Fibroblast of lung (primary cell): ENCODE measurements around the gene THEM5. TPM values are rescaled to one million over a fixed set of nuclear protein-coding genes. Genes with fewer than 3 reads are reported as not detected.

ENCODE experiments used
- DNase-seq, 2 donors: peaks; one replicate each; pipeline versions ENCODE4 v3.0.0 to v3.0.0-alpha.2; 2010; ENCODE audit warnings: low read depth in 2 of 2
- H2AFZ ChIP-seq: 2 replicates; pipeline ENCODE4 v1.5.1; 2012; ENCODE audit warnings: low read length, control low read depth, inconsistent platforms
- H3K27ac ChIP-seq: 2 replicates; pipeline ENCODE4 v1.5.1; 2011; ENCODE audit warnings: low read length, control low read depth; ENCODE audit not compliant: insufficient read depth
- H3K27me3 ChIP-seq: 2 replicates; pipeline ENCODE4 v1.5.1; 2011; ENCODE audit warnings: mild to moderate bottlenecking, low read length; ENCODE audit not compliant: control insufficient read depth, insufficient read depth
- H3K36me3 ChIP-seq: 2 replicates; pipeline ENCODE4 v1.5.1; 2011; ENCODE audit warnings: low read length; ENCODE audit not compliant: control insufficient read depth, insufficient read depth
- H3K4me1 ChIP-seq: 2 replicates; pipeline ENCODE4 v1.5.1; 2011; ENCODE audit warnings: low read length; ENCODE audit not compliant: control insufficient read depth, insufficient read depth; ENCODE audit errors: extremely low read depth
- H3K4me2 ChIP-seq: 2 replicates; pipeline ENCODE4 v1.5.1; 2011; ENCODE audit warnings: low read length, control low read depth; ENCODE audit not compliant: insufficient read depth; ENCODE audit errors: extremely low read depth
- H3K4me3 ChIP-seq, 4 experiments: fragments of 200-600 bp in 1 of 4; sonication (generic) in 1 of 4; replicated peaks in 1 of 4; 2 replicates each; pipeline ENCODE4 v1.5.1; 2011 to 2016; ENCODE audit warnings: low read length in 4 of 4, low read depth in 3 of 4, mild to moderate bottlenecking in 3 of 4, control low read depth in 2 of 4, inconsistent platforms in 1 of 4, mixed read lengths in 1 of 4; ENCODE audit not compliant: insufficient read depth in 1 of 4; ENCODE audit errors: control extremely low read depth in 1 of 4
- H3K79me2 ChIP-seq: 2 replicates; pipeline ENCODE4 v1.5.1; 2012; ENCODE audit warnings: mild to moderate bottlenecking, low read length, inconsistent platforms; ENCODE audit not compliant: control insufficient read depth, insufficient read depth
- H3K9ac ChIP-seq: 2 replicates; pipeline ENCODE4 v1.5.1; 2011; ENCODE audit warnings: mild to moderate bottlenecking, low read length, control low read depth; ENCODE audit not compliant: insufficient read depth
- H3K9me3 ChIP-seq: 2 replicates; pipeline ENCODE4 v1.5.1; 2012; ENCODE audit warnings: low read depth, low read length; ENCODE audit not compliant: control insufficient read depth, insufficient read depth
- H4K20me1 ChIP-seq: 2 replicates; pipeline ENCODE4 v1.5.1; 2011; ENCODE audit warnings: low read length; ENCODE audit not compliant: control insufficient read depth, insufficient read depth; ENCODE audit errors: extremely low read depth
- CTCF ChIP-seq, 2 donors: IDR thresholded peaks in 1 of 2; conservative IDR thresholded peaks in 1 of 2; 1 replicate in 1 of 2; 2 replicates in 1 of 2; pipeline ENCODE4 v1.5.1; 2011 to 2012; ENCODE audit warnings: low read length in 2 of 2, control low read depth in 1 of 2, inconsistent platforms in 1 of 2, low read depth in 1 of 2, mild to moderate bottlenecking in 1 of 2
- EZH2 ChIP-seq: IDR thresholded peaks from 2 replicates; pipeline ENCODE4 v1.5.1; 2012; ENCODE audit warnings: low read length, control low read depth, mild to moderate bottlenecking; ENCODE audit errors: missing control alignments
- polyA plus RNA-seq, 2 donors: library from polyadenylated mRNA; depleted of rRNA in 1 of 2; stranded (reverse) in 1 of 2; unstranded in 1 of 2; fragments of >200 nt; gene quantifications; 2 replicates each; pipeline ENCODE4 v1.2.1, GENCODE V29; 2011 to 2012; ENCODE audit warnings: missing spikeins in 1 of 2
- total RNA-seq: library from RNA; depleted of rRNA; stranded (reverse); fragments of >200 nt; gene quantifications from 2 replicates; pipeline ENCODE4 v1.2.1, GENCODE V29; 2014

Gene THEM5
- total and polyA plus RNA-seq, 2 donors (not counting 1 experiment from before 2014, with no cell fraction given): not detected

GRCh38 chr1:151871284-151872030 lies 17.9 kb upstream of the THEM5 start:
- no peak for TF ChIP-seq CTCF (conservative IDR thresholded peaks at IDR 0.05 in 1 of 2, IDR thresholded peaks at IDR 0.05 in 1 of 2; ENCODE audit: low read depth in 1 of 2, low read length in 2 of 2)
- TF ChIP-seq EZH2: no peak
- no peaks in the 10 kb centered on the region for H3K27me3 ChIP-seq
- no peaks in the 10 kb centered on the region for H3K9me3 ChIP-seq
- H2AFZ ChIP-seq: no peak overlapping the region
- H3K9ac ChIP-seq: no peak overlapping the region
- no peak overlapping the region for H3K4me2 ChIP-seq
- H3K27ac ChIP-seq: no peak overlapping the region
- DNase-seq: no peak
- H4K20me1 ChIP-seq: no peaks in the 10 kb centered on the region
- H3K36me3 ChIP-seq: no peaks in the 10 kb centered on the region
- H3K79me2 ChIP-seq: no peaks in the 10 kb centered on the region
- no peak overlapping the region for H3K4me3 ChIP-seq
- peaks cover 2% of the 10 kb centered on the region for H3K4me1 ChIP-seq

GRCh38 chr1:151868486-151868885 lies 15.0 kb upstream of the THEM5 start:
- H3K4me1 ChIP-seq: peaks cover 2% of the 10 kb centered on the region
- H3K9ac ChIP-seq: no peak overlapping the region
- H3K27ac ChIP-seq: no peak overlapping the region
- peak in 1 of 2 donors; percentile 92 for DNase-seq
- no peak overlapping the region for H3K4me2 ChIP-seq
- no peak overlapping the region for H2AFZ ChIP-seq
- no peak for TF ChIP-seq EZH2
- TF ChIP-seq CTCF (conservative IDR thresholded peaks at IDR 0.05 in 1 of 2, IDR thresholded peaks at IDR 0.05 in 1 of 2; ENCODE audit: low read depth in 1 of 2, low read length in 2 of 2): no peak
- no peaks in the 10 kb centered on the region for H3K36me3 ChIP-seq
- H4K20me1 ChIP-seq: no peaks in the 10 kb centered on the region
- no peaks in the 10 kb centered on the region for H3K27me3 ChIP-seq
- no peaks in the 10 kb centered on the region for H3K9me3 ChIP-seq
- no peaks in the 10 kb centered on the region for H3K79me2 ChIP-seq
- H3K4me3 ChIP-seq: no peak overlapping the region

GRCh38 chr1:151867765-151868411 lies 14.4 kb upstream of the THEM5 start:
- Histone ChIP-seq H3K4me3 (no peak overlapping the region), H3K79me2 (no peaks in the 10 kb centered on the region), H2AFZ (no peak overlapping the region), H3K27me3 (no peaks in the 10 kb centered on the region), H3K36me3 (no peaks in the 10 kb centered on the region), H3K27ac (no peak overlapping the region), H3K9ac (no peak overlapping the region), H3K9me3 (no peaks in the 10 kb centered on the region), H3K4me2 (no peak overlapping the region), H3K4me1 (peaks cover 2% of the 10 kb centered on the region), H4K20me1 (no peaks in the 10 kb centered on the region)
- TF ChIP-seq EZH2 (no peak), CTCF (conservative IDR thresholded peaks at IDR 0.05 in 1 of 2, IDR thresholded peaks at IDR 0.05 in 1 of 2; ENCODE audit: low read depth in 1 of 2, low read length in 2 of 2) (no peak)
- peak; percentile 56 to 85 for DNase-seq
